ENCODE measurements around the gene GNL1.

DNA sequence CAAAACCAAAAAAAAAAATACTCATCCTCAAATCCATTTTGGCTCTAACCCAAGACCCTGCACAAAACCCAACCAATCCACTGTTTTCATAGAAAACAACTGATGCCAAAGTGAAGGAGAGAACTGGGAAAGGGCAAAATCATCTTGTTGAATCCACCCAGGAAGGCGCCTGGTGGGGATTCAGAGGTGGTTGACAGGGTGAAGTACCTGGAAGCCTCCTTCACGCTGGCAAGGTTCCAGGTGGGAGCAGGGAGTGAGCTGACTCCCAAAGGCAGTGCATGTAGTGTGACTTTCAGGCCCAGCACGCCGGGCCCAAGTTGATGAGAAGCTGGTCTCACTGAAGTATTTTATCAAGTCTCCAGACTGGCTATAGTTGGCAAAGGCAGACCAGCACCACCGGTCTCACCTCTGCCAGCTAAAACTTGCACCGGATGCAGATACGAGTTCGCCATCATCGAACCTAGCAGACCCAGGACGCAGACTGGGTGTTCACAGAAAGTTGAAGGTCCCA is 44.2 kb upstream of the GNL1 start:
- TF ChIP-seq, protein P1, sequence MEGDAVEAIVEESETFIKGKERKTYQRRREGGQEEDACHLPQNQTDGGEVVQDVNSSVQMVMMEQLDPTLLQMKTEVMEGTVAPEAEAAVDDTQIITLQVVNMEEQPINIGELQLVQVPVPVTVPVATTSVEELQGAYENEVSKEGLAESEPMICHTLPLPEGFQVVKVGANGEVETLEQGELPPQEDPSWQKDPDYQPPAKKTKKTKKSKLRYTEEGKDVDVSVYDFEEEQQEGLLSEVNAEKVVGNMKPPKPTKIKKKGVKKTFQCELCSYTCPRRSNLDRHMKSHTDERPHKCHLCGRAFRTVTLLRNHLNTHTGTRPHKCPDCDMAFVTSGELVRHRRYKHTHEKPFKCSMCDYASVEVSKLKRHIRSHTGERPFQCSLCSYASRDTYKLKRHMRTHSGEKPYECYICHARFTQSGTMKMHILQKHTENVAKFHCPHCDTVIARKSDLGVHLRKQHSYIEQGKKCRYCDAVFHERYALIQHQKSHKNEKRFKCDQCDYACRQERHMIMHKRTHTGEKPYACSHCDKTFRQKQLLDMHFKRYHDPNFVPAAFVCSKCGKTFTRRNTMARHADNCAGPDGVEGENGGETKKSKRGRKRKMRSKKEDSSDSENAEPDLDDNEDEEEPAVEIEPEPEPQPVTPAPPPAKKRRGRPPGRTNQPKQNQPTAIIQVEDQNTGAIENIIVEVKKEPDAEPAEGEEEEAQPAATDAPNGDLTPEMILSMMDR (IDR thresholded peaks at IDR 0.05; ENCODE audit: insufficient read depth, low read length), result no peak
- TF ChIP-seq POLR2AphosphoS5 (IDR thresholded peaks at IDR 0.05; ENCODE audit: low read depth) (no peak; the same call in 1 of the 2 replicates), GABPA (IDR thresholded peaks at IDR 0.05; ENCODE audit: low read depth) (no peak)
- TF ChIP-seq, protein P2, sequence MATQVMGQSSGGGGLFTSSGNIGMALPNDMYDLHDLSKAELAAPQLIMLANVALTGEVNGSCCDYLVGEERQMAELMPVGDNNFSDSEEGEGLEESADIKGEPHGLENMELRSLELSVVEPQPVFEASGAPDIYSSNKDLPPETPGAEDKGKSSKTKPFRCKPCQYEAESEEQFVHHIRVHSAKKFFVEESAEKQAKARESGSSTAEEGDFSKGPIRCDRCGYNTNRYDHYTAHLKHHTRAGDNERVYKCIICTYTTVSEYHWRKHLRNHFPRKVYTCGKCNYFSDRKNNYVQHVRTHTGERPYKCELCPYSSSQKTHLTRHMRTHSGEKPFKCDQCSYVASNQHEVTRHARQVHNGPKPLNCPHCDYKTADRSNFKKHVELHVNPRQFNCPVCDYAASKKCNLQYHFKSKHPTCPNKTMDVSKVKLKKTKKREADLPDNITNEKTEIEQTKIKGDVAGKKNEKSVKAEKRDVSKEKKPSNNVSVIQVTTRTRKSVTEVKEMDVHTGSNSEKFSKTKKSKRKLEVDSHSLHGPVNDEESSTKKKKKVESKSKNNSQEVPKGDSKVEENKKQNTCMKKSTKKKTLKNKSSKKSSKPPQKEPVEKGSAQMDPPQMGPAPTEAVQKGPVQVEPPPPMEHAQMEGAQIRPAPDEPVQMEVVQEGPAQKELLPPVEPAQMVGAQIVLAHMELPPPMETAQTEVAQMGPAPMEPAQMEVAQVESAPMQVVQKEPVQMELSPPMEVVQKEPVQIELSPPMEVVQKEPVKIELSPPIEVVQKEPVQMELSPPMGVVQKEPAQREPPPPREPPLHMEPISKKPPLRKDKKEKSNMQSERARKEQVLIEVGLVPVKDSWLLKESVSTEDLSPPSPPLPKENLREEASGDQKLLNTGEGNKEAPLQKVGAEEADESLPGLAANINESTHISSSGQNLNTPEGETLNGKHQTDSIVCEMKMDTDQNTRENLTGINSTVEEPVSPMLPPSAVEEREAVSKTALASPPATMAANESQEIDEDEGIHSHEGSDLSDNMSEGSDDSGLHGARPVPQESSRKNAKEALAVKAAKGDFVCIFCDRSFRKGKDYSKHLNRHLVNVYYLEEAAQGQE (IDR thresholded peaks at IDR 0.05; ENCODE audit: insufficient replicate concordance, low read depth), result no peak
